ENCODE data around the gene TCP11.

Gene TCP11

DNA sequence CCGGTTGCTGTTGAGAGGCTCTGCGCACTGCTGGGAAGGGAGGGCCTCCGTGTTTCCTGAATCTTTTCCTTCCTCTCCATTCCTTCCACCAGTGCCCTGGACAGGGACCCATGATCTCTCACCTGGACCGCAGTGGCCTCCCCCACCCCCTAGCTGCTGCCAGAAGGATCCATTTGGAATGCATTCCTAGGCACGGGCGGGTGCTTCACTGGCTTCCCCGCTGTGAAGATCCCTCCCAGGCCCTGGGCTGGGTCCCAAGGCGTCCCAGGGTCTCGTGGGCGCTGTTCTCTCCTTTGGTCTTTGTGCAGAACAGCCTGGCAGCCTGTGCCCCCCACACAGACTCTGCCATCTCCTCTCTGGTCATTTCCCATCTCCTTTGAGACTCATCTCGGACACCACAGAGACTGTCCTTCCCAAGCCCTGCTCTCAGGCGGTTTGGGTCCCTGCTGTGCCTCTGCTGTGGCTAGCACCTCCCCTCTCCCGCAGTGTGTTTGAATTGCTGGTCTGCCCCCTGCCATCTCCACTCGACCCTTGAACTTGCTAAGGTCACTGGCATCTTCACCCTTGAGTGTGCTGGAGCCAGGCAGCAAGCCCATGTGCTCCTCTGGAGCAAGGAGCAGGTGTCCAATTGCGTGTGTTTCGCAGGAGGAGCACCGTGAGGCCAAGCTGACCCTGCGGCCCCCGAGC, 59.0 kb downstream of the TCP11 start:
- DNase-seq (ENCODE audit: low read depth in 1 of 2, low spot score in 1 of 2), result no peak

DNA sequence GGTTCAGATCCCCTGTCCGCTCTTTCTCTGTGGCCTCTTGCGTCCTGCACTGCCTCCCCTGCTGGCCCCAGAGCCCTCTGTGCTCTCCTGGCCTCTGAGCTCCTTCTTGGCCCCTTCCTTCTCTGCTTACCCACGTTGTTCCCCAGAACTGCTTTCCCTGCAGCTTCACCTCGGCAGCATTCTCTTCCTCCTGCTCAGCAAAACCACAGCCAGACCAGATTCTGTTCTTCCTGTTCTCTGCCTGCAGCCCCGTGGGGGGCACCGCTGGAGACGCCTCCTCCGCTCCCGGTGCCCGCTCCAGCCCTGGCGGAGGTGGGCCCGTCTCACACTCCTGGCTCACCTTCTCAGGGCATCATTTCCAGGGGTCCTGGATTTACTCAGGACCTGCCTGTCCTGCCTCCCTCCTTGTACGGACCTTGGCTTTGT, 59.7 kb downstream of the TCP11 start:
- no peak for DNase-seq (ENCODE audit: low read depth in 1 of 2, low spot score in 1 of 2)

DNA sequence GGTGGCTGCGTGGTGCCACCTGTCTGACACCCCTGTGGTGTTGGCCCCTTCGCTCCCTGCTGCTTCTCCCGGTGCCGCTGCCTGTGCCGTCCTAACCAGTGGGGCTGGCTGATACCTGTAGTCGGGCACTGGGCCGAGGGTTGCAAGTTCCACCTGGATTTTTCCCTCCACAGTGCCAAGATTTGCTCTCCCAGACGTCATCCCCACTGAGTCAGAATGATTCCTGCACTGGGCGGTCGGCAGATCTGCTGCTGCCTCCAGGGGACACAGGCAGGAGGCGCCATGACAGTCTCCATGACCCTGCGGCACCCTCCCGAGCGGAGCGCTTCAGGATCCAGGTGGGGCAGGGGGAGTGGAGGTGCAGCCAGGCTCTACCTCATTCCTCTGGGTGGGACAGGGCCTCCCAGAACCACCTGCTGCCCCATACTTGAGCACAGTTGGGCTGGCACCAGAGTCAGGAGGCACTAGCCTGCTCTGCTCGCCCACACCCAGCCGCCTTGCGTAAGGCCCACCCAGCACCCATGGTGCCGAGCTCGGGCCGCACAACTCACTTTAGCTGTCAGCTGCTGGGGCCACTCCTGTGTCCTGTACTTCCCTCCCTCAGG, 60.2 kb downstream of the TCP11 start:
- no peak for DNase-seq (ENCODE audit: low read depth in 1 of 2, low spot score in 1 of 2)

GRCh38 chr6:35080016-35080680, 61.0 kb downstream of the TCP11 start:
- no peak for DNase-seq (ENCODE audit: low read depth in 1 of 2, low spot score in 1 of 2)

DNA sequence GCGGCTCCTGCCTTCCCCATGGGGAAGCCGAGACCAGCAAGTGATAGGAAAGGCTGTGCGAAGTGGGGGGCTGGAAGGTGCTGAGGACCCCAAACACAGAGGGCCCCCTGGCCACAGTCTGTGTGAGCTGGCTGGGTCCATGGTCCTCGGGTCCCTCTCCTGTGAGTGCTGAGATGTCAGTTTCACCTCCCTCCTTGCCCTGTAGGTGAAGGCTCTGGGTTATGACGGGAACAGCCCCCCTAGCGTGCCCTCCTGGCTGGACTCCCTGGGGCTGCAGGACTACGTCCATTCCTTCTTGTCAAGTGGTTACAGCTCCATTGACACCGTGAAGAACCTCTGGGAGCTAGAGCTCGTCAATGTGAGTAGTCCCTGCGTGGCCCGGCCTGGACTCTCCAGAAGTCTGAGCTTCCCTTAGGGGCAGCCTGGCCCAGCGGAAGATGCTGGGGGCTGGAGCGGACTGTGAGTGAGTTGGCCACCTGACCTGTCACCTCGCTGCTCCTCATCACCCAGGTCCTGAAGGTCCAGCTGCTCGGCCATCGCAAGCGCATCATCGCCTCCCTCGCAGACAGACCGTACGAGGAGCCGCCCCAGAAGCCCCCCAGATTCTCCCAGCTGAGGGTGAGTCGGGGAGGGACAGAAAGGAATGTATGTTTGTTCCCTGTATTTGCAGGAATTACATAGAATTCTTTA, 61.7 kb downstream of the TCP11 start:
- DNase-seq (ENCODE audit: low read depth in 1 of 2, low spot score in 1 of 2), result no peak

- DNase-seq (ENCODE audit: low read depth in 1 of 2, low spot score in 1 of 2), result no peak
These were observed 62.2 kb downstream of the TCP11 start for GRCh38 chr6:35078896-35079295.

- DNase-seq (ENCODE audit: low read depth in 1 of 2, low spot score in 1 of 2), result no peak
These were observed 62.8 kb downstream of the TCP11 start for GRCh38 chr6:35078226-35078850.

DNA sequence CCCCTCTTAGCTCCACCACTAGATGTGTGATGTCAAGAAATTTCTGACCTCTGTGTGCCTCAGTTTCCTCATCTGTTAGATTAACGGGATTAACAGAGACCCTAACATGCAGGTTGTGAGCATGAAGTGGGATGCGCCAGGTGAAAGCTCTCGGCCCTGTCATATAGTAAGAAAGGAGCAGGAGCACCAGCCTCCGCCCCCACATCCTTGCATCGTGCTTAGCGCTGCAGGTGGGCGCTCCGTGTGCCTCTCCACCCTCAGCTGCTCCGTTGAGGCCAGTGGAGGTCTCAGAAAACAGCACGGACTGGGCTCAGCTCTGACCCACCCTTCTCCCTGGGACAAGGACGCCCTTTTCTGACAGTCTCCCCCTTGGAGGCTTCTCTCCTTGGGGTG, 63.4 kb downstream of the TCP11 start:
- DNase-seq (ENCODE audit: low read depth in 1 of 2, low spot score in 1 of 2), result no peak

DNA sequence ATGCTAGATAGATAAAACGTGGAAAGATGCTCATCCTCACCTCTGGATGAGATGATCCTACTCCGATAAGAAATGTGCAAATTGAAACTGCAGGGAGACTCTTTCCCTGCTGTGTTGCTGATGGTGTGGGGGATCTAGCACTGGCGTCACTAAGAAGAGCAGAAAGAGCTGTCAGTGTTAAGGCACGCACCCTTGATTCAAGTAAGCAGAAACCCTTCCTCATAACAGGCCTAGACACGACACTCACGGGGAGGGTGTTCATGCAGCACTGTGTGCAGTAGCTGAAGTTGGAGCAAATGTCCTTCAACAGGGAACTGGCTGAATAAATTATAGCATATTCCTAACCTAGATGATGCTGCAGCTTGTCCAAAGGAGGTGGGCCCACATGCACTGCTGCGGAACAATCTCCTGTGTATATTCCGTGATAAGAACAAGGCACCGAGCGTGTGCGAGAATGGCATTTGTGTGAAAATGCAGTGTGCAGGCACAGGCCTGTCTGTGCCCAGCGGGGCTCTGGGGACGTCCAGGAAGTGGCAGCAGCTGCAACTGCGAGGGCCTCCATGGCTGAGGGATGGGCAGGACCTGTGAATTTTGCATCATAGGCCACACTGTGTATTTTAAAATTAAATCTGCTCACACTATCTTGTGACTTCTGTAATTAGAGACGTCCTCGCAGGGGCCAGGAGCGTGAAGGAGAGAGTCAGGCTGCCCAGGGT, 64.0 kb downstream of the TCP11 start:
- DNase-seq (ENCODE audit: low read depth in 1 of 2, low spot score in 1 of 2), result no peak

- DNase-seq (ENCODE audit: low read depth in 1 of 2, low spot score in 1 of 2), result no peak
These were observed 67.2 kb downstream of the TCP11 start for GRCh38 chr6:35073766-35074471.

DNA sequence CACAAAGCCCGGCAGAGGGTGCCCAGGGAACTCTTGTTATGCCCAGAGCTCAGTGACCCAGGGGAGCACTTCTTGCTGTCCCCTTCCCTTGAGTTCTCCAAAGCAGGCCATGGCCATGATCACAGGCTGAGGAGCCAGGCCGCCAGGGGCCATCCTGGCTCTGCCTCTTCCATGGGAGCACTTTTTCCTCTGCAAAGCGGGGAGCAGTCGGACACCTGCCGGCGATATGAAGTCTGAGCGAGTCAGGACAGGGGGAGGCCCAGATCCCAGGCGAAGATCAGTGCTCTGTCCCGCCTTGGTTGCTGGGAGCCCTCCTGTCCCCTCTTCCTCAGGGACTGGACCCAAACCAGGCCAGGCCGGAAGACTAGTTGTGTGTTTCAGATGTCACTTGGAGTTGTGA, 67.9 kb downstream of the TCP11 start:
- no peak for DNase-seq (ENCODE audit: low read depth in 1 of 2, low spot score in 1 of 2)

DNA sequence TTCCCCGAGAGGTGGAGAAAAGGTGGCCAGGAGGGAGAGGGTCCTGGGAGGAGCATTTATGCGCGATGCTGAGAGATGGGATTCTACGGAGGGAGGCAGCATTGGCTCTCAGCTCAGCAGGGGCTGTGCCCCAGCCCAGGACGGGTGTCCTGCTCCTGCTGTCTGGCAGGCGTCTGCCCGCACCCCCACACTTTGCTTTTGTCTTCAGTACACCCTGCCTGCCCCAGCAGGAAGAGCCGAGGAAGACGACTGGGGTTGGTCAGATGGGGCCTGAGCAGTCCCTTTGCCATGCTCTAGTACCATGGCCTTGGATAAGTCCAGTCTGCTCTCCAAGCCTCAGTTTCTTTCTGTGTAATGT, 68.5 kb downstream of the TCP11 start:
- no peak for DNase-seq (ENCODE audit: low read depth in 1 of 2, low spot score in 1 of 2)

- no peak for DNase-seq (ENCODE audit: low read depth in 1 of 2, low spot score in 1 of 2)
These were observed 69.0 kb downstream of the TCP11 start for GRCh38 chr6:35072051-35072697.

DNA sequence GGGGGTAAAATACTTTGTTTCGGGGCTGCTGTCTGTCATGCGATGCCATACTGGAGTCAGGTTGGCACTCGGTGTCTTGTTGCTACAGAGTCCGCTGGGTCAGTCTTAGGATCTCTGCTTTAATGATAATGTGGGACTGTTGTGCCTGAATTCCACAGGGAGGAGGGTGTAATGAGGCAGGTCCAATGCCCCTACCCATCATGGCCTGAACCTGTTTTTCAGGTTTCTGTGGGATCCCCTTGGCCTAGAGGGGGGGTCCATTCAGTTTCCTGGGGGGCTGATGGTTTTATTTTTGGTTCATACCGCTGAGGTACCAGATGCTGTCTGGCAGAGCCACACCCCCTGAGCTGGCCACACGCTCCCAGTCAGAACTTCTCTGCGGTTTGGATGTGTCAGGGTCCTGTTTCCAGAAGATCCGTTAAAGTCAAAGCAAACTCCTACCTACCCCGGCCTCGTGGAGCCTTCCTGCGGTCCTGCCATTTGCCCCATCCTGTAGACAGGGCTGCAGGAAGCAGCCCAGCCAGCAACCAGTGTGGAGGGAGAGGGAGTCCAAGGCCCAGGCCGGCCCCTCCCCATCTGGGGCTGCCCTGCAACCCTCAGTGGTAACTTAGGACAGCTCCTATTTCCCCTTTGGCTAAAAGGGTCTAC, 69.7 kb downstream of the TCP11 start:
- DNase-seq (ENCODE audit: low read depth in 1 of 2, low spot score in 1 of 2), result no peak

DNA sequence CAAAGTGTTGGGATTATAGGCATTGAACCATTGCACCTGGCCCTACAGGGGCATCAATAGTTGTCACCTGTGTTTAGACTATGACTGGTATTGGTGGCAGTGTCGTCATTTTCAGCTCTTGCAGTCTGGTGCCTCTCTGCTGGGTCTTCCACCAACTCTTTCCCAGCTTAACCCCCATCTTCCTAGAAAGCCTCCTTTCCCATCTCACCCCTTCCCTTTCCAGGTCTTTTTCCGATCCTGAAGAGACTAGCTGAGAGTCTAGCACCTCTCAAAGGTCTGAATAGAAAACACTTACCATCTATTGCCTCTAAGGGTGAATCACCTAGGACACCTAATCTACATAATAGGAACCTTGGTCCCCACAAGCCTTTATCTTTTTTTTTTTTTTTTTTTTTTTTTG, 71.0 kb downstream of the TCP11 start:
- DNase-seq (ENCODE audit: low read depth in 1 of 2, low spot score in 1 of 2), result no peak

- DNase-seq (ENCODE audit: low read depth in 1 of 2, low spot score in 1 of 2), result no peak
These were observed 71.9 kb downstream of the TCP11 start for GRCh38 chr6:35069262-35069661.

DNA sequence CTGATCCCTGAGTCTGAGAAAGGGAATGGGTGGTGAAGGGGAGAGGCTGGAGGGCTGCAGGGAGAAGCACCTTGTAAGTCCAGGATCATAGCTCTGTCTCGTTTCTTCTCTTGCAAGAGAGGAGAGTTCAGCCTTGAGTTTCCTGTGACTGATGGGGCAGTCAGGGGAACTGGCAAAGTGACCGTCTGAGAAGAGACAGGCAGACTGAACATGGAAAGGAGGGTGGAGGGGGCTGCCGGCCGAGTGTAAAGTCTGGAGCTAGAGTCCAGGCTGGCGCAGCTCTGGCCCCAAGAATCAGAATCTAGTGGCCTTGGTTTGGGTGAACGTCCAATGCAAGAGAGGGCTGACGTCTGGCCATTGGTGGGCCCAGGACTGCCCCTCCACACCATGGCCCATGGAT, 72.5 kb downstream of the TCP11 start:
- no peak for DNase-seq (ENCODE audit: low read depth in 1 of 2, low spot score in 1 of 2)

DNA sequence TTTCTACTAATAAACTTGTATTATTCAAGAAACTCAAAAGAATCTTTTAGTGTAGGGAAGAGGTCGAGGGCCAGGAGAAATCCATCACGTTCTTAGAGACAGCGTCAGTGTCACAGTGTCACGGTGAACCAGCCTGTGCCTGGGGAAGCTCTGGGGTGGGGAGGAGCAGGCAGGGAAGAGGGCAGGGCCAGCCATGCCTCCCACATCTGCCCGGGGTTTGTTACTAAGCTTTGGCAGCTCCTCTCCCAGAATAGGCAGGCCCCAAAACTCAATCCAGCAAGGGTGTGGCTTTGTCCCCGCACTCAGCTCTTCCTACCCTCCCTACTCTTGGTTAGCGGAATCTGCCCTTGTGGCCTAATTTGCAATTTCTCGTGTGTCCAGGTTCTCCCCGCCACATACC, 72.9 kb downstream of the TCP11 start:
- DNase-seq (ENCODE audit: low read depth in 1 of 2, low spot score in 1 of 2), result no peak
